ENCODE measurements around the gene XRN2.

XRN2 gene, protein sequence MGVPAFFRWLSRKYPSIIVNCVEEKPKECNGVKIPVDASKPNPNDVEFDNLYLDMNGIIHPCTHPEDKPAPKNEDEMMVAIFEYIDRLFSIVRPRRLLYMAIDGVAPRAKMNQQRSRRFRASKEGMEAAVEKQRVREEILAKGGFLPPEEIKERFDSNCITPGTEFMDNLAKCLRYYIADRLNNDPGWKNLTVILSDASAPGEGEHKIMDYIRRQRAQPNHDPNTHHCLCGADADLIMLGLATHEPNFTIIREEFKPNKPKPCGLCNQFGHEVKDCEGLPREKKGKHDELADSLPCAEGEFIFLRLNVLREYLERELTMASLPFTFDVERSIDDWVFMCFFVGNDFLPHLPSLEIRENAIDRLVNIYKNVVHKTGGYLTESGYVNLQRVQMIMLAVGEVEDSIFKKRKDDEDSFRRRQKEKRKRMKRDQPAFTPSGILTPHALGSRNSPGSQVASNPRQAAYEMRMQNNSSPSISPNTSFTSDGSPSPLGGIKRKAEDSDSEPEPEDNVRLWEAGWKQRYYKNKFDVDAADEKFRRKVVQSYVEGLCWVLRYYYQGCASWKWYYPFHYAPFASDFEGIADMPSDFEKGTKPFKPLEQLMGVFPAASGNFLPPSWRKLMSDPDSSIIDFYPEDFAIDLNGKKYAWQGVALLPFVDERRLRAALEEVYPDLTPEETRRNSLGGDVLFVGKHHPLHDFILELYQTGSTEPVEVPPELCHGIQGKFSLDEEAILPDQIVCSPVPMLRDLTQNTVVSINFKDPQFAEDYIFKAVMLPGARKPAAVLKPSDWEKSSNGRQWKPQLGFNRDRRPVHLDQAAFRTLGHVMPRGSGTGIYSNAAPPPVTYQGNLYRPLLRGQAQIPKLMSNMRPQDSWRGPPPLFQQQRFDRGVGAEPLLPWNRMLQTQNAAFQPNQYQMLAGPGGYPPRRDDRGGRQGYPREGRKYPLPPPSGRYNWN

DNA sequence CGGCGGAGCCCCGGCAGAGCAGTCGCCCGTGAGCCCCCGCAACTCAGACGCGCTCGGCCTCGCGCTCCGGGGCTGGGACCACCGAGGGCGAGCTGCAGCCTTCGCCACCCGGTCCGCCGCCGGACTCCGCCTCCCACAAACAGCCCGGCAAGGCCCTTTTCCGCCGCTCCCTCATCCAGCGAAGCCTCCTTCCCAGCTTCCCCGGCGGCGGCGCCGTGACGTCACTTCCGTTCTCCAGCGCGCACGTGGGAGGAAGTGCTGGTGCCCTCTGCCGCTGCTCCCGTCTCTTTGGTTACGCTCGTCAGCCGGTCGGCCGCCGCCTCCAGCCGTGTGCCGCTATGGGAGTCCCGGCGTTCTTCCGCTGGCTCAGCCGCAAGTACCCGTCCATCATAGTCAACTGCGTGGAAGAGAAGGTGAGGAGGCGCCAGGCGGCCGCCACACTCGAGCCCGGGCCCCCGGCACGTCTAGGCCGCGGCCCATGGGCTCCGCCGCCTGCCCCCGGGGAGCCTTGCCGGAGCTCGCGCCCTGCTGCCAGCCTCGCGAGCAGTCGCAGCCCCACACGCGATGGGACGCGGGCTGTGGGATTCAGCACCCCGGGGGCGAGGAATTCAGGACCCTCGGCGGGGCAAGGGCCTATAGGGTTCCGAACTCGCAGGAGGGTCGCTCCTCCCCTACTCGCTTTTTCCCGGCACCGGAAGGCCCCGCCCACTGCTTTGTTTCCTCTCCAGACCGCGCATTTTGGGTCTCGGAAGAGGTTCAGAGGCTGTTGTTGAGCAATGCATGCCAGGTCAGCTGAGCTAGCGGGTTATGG is at the start of gene XRN2:
XRN2 (plus strand) TSS at position 271 of the 811 bp plus-strand sequence; CDS start at position 339, 68 bp downstream.
- DNase-seq = peak; percentile 93

DNA sequence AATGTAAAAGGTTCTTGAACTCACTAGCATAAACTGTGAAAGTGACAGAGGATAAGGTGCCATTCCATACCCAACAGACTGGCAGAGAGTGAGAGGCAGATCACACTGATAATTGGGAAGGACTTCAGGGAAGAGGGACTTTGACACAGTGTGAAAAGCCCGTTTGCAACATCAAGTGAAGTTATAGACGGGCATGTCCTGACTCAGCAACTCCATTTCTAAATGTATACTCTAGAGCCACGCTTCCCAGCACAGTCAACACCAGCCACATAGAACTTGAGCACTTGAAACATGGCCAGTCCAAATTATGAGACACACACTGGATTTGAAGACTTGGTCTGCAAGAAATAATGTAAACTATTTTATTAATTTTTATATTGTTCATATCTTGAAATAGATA is 45.9 kb upstream of the XRN2 start:
- DNase-seq = no peak

DNA sequence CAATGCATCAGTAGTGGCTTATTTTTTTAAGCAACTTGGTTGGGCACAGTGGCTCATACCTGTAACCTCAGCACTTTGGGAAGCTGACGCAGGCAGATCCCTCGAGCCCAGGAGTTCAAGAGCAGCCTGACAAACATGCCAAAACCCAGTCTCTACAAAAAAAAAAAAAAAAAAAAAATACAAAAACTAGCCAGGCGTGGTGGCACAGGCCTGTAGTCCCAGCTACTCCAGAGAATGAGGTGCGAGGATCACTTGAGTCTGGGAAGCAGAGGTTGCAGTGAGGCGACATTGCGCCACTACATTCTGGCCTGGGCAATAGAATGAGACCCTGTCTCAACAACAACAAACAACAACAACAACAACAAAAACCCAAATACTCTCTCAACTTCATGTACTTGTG is 44.7 kb upstream of the XRN2 start:
- no peak for DNase-seq

DNA sequence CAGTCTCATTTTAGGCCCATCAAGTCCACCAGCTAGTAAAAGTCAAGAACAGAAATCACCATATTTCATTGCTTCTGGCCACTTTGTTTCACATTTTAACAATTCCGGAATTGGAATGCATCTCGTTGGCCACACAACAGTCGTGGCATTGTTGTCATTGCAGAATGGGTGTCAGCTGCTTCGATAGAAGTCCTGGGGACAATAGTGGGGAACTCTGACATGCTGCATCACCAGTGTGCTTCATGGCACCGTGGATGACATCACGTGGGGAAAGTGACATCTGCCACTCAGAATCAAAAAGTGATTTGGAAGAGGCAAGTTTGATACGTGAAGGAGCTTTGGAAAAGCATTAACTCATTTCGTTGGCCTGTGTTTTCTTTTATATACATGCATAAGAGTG is 43.8 kb upstream of the XRN2 start:
- no peak for DNase-seq

DNA sequence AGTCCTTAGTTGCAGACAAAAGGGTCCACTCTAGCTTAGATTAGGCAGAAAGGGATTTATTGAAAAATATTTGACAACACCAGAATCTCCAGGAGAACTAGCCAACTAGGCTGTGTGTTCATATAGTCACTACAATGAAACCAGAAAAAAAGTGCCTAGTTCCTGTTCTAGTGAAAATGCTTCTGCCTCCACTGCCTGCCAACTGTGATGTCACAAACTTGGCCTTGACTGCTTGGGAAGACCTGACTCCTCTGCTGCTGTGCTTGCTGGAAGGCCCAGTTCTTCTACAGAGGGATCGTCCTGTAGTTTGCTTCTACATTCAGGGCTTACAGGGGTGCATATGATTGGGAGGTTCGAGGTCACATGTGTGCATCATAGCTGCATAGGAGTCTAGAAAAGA is 40.3 kb upstream of the XRN2 start:
- DNase-seq = no peak

DNA sequence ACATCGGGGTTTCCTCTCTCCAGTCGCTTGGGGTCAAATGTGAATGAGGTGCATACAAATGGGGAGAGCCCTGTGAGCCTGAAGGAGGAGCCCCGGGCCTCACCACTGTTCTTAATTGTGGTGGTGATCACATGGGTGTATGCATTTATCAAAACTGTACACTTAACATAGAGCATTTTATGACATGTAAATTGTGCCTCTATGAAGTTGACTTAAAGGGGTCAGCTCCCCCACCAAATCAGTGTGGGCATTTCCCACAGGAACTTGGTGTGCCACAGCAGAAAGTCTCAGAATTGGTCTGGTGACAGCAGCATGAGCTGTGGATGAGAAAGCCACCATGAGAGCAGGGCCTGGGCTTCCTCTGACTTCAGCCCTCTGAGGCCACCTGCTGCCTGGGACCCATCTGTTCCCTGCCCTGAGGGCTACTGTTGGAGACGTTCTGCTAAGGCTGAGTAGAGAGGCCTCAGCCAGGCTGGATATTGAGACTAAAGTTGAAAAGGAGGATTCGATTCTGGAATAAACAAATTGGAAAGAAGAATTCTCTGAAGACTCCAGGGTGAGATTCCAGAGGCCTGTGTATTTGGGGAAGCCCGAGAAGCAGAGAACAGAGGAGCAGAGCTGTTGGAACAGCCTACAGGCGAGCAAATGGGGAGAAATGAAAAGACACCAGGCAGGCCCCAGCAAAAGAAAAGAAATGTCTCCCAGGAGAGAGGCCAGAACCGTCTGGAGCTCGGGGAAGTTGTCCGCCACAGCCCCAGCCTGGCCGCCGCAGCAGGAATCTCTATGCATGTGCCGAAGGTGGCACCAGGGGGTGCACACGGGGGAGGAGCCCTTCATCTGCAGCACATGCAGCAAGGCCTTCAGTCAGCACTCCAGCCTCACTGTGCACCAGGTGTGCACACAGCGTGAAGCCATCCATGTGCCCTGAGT is 37.6 kb upstream of the XRN2 start:
- no peak for DNase-seq

DNA sequence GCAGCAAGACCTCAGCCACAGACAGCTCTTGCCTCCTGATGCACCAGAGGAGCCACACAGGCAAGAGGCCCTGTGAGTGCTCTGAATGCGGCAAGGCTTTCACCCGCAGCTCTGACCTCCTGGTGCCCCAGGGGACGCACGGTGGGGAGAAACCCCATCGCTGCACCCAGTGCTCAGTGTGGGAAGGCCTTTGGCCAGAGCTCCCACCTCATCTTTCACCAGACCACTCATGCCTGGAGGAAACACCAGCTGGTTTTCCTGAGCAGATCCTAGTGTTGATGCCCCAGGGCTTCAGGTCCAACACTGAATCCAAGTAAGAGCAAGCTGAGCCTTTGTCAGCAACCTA is 37.0 kb upstream of the XRN2 start:
- no peak for DNase-seq

DNA sequence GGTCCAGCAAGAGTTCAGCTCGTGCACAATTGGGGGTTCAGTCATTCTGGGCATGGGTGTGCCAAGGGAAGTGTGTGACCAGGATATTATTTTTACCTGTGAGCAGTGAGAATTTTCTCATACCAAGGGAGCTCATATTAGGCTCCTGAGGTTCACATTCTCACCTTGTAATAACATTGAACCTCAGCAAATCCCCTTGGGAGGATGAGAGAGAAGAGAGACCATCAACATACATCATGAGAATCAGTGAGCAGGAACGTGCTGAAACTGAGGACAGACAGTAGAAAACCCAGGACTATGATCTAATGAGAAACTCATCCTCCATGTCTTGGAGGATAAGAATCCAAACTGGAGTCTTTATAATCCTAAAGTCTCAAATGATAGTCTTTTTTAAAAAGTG is 33.4 kb upstream of the XRN2 start:
- DNase-seq = no peak

DNA sequence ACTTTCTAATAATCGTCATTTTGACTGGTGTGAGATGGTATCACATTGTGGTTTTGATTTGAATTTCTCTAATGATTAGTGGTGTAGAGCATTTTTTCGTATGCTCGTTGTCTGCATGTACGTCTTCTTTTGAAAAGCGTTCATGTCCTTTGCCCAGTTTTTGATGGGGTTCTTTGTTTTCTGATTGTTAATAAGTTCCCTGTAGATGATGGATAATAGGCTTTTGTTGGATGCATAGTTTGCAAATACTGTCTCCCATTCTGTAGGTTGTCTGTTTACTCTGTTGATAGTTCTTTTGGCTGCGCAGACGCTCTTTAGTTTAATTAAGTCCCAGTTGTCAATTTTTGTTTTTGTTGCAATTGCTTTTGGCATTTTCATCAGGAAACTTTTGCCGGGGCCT is 32.3 kb upstream of the XRN2 start:
- DNase-seq = no peak

DNA sequence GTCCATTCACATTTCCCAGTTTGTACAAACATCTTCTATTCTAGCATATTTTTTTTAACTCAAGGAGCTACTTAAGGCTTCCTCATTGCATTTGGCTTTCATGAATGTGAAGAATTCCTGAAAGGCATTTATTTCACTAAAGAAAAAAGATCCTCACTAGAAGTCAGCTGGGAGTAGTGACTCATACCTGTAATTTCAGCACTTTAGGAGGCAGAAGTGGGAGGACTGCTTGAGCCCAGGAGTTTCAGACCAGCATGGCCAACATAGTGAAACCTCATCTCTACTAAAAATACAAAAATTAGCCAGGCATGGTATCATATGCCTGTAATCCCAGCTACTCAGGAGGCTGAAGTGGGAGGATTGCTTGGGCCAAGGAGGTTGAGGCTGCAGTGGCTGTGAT is 30.9 kb upstream of the XRN2 start:
- no peak for DNase-seq

DNA sequence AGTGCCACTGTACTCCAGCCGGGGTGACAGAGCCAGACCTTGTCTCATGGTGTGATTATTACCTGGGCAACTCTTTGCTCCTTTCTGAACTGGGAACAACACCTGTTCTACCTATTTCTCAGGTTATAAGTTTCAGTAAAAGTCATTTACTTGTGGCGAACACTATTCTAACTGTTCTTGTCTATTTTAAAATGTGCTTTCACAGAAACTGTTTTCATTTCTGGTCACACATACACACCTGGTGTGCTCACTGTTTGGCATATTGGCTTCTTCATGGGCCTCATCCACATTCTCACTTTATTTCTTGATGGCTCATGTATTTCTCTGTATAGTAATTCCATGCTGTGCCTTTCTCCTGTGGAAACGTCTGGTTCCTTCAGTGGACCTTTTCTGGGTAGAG is 30.5 kb upstream of the XRN2 start:
- no peak for DNase-seq

DNA sequence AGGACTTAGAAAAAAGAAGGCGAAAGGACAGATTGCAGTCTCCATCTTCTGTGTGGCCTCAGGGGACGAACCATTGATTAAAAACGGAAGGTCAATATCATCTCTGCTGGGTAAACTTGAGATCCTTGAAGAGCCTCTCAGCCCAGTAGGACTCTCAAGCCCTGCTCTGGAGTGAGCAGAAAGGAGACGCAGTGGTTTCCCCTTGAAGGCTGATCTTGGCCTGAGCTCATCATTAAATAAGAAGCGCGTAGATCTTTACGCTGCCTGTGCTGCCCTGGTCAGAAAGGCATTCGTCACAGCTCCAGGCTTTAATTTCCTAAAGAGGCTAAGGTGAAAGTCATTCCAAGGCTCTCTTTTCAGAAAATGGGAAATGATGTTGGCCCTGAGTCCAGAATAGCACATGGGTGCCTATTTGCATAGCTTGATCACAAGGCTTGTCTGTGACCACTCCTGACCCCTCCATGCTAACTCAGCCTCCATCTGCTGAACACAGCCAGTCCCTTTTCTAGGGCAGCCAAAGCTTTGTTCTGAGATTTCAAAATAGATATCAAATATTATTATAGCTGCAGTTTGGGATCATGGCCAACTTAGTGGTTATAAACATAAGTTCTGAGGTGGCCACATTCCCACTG is 29.3 kb upstream of the XRN2 start:
- DNase-seq = no peak

DNA sequence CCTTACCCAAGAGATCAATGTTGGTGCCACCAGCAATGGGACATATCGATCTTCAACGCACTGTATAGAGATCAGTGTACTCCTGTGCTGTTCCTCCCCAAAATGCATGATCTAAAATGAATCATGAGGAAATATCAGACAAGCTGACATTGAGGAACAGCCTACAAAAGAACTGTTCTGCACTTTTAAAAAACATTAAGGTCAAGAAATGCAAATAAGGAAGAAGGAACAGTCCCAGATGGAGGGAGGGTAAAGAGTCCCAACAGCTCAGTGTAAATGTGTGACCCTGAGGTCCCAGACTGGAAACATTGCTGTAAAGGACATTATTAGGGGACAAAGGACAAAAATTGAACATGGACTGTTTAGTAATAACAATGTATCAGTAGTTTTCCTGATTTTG is 24.3 kb upstream of the XRN2 start:
- no peak for DNase-seq

DNA sequence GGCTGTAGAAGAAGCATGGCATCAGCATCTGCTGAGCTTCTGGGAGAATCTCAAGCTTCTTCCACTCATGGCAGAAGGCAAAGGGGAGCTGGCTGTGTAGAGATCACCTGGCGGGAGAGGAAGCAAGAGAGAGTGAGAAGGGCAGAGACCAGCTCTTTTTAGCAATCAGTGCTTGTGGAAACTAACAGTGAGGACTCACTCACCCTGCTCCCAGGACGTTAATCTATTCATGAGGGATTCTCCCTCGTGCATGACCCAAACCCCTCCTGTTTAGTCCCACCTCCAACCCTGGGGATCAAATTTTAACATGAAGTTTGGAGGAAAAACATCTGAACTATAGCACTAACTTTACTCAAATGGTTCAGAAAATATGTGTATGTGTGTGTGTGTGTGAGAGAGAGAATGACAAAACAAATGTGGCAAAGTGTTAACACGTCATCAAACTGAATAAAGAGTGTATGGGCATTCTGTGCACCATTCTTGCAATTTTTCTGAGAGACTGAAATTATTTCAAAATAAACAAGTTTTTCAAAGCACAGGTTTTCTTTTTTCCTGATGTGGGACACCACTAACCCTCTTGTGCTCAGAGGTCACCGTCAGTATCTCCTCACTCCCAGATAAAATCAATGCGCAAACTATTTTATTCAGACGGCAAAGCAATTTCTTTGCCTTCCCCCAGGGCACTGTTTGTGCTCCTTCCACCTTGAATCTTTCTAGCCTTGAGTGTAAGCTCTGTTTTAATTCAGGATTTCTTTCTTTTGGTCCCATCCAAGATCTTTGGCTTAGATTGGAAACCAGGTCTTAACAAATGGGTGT is 23.2 kb upstream of the XRN2 start:
- no peak for DNase-seq

DNA sequence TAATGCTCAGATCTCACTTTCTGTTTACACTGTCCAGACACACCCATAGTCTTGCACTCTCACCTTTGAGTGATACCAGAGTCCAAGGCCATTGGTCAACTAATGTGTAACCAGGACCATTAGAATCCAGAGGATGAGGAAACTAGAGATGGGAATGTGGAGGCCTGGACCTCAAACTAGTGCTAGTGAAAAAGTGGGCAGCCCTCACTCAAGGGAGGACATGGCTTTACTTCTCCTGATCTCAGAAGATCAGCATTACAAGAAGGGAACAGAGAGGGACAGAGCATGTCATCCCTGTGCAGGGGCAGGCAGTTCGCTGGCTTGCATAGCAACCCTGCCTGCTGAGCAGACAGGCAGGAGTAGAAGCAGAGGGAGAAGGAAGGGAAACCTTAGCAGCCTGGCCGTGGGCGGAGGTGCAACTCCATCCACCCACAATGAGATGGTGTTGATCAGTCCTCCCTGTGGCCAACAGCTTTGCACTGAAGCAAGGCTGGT is 22.6 kb upstream of the XRN2 start:
- DNase-seq = no peak

DNA sequence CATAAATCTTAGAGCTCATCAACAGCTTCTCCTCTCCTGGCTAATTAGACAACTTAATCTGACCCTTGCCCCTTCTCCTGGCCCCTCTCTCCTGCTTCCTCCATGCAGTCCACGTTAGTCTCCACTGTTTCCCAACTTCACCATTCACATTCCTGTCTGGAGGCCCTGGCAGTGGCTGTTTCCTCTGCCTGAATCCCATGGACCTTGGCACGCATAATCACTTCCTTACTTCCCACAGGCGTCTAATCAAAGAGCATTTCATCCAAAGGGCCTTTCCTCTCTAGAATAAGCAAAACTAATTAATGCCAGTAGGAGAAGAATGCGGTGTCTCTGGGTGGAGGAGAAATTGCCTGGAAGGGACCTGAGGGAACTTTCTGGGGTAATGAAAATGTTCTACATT is 16.4 kb upstream of the XRN2 start:
- DNase-seq = no peak

DNA sequence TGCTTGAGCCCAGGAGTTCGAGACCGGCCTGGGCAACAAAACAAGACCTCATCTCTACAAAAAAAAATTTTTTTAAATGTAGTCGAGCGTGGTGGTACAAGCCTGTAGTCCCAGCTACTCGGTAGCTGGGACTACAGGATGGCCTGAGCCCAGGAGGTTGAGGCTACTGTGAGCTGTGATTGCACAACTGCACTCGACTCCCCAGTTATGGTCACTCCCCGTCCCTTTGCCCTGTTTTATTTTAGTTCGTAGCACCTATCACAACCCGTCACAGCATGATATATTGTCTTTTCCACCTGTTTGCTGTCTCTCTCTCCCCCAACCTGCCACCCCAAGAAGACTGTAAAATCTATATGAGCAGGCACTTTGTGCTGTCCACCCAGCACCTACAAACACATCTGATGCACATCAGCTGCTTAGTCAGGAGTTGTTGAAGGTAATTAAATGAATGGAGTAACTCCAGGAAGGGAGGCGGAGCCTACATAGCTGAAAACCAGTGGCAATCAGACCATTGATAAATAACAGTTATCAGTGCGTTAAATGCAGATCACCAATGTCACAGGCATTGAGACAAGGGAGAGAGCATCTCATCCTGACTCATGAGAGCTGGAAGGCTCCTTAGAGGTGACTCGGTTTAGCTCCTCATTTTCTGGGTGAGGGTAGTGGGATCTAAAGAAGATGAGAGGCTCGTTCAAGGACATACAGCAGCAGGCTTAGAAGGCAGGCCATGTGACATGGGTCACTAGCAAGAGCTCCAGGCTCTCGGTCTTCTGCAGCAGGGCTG is 14.4 kb upstream of the XRN2 start:
- no peak for DNase-seq

DNA sequence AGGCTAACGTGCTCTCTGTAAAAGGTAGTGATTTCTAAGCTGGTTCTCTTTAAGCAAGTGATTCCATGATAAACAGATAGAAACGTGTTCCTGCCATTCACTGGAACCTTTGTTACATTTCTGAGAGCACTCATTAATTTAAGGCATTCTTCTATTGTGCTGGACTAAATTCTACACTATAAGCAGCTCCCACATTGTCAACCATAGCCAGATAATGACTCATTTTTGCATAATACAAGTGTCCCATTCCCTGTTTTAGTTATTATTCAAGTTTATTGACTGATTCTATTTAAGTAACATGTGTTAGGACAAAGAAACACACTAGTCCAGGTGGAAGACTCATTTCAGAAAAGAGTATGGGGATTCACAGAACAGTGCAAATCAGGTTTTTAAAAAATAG is 13.5 kb upstream of the XRN2 start:
- no peak for DNase-seq

DNA sequence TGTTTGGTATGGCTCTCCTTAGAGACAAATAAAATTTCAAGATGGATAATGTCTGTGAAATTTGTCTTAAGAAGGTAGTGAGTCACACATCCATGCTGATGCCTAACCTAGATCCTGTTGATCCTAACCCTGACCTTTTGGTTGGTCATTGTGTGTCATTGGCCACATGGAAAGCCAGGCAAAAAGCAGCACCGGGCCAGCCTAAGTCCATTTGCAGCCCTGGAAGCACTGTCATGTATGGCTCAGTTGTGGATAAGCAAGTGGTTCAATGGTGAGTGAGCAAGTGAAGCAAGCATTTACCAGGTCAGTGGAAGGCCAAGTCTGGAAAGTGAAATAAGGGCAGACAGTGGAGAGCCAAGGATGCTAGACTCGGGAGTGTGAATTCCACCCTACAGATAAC is 12.1 kb upstream of the XRN2 start:
- DNase-seq = no peak

DNA sequence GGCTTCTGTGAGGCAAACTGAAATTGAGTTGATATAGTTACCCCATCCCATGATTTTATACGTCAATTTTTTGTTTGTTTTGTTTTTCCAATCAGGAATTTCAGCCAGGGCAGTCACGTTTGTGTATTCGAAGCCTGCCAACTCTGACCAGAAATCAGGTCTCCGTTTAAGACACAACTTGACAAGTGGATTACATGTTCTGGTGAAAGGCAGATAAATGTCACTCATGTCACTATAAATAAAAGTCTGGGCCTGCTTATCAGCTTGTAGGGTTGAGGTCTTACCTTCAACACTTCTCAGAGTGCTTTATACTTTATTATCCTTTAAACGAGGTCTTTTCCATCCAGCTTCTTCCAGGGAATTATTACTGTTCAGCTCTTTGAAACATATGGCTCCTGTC is 8.4 kb upstream of the XRN2 start:
- DNase-seq = no peak
